Endothelial cell (in vitro differentiated cells): ENCODE measurements around the gene OR10AD1. TPM values are rescaled to one million over a fixed set of nuclear protein-coding genes. Genes with fewer than 3 reads are reported as not detected.

ENCODE experiments used
- DNase-seq: peaks from one replicate; pipeline ENCODE4 v3.0.0; 2021; ENCODE audit warnings: low spot score
- H3K27ac Mint-ChIP-seq: one replicate; pipeline ENCODE4 v1.8.0; 2021; ENCODE audit warnings: mixed read lengths, inconsistent platforms; ENCODE audit not compliant: unreplicated experiment
- H3K27me3 Mint-ChIP-seq: one replicate; pipeline ENCODE4 v1.8.0; 2021; ENCODE audit warnings: mild to moderate bottlenecking, moderate library complexity, mixed read lengths, inconsistent platforms; ENCODE audit not compliant: unreplicated experiment
- H3K36me3 Mint-ChIP-seq: one replicate; pipeline ENCODE4 v1.8.0; 2021; ENCODE audit warnings: mild to moderate bottlenecking, low read depth, mixed read lengths, inconsistent platforms; ENCODE audit not compliant: unreplicated experiment
- H3K4me1 Mint-ChIP-seq: one replicate; pipeline ENCODE4 v1.8.0; 2021; ENCODE audit warnings: mild to moderate bottlenecking, mixed read lengths, inconsistent platforms; ENCODE audit not compliant: unreplicated experiment
- H3K4me3 Mint-ChIP-seq: one replicate; pipeline ENCODE4 v1.8.0; 2021; ENCODE audit warnings: mild to moderate bottlenecking, mixed read lengths, inconsistent platforms; ENCODE audit not compliant: unreplicated experiment
- H3K9me3 Mint-ChIP-seq: one replicate; pipeline ENCODE4 v1.8.0; 2021; ENCODE audit warnings: mixed read lengths, inconsistent platforms; ENCODE audit not compliant: unreplicated experiment
- CTCF ChIP-seq: fragments of 200-600 bp; sonication (generic); IDR thresholded peaks from one replicate; pipeline ENCODE4 v1.5.0; 2021; ENCODE audit warnings: antibody characterized with exemption; ENCODE audit not compliant: unreplicated experiment
- total RNA-seq: library from RNA; stranded (reverse); fragmentation: NEBNext Ultra II Directional; extraction: Animal tissue kit (Norgen Biotek cat#: 25700); gene quantifications from one replicate; pipeline ENCODE4 v1.2.1, GENCODE V29; 2021; ENCODE audit not compliant: unreplicated experiment

OR10AD1 gene
- total RNA-seq, 1 donor from 2014 or later, result not detected

- Mint-ChIP-seq H3K27ac (no peak overlapping the region), H3K27me3 (peaks cover 34% of the 10 kb centered on the region), H3K9me3 (no peaks in the 10 kb centered on the region), H3K4me3 (peak overlapping the region; percentile 89), H3K4me1 (peaks cover 22% of the 10 kb centered on the region), H3K36me3 (peaks cover 3% of the 10 kb centered on the region)
- DNase-seq, result peak; percentile 14
- TF ChIP-seq CTCF, result no peak
These were observed 18.6 kb downstream of the OR10AD1 start for GRCh38 chr12:48184549-48184922.

GRCh38 chr12:48183876-48184548, 19.1 kb downstream of the OR10AD1 start:
- TF ChIP-seq CTCF, result no peak
- H3K9me3 Mint-ChIP-seq, result no peaks in the 10 kb centered on the region
- peaks cover 3% of the 10 kb centered on the region for H3K36me3 Mint-ChIP-seq
- peak; percentile 15 for DNase-seq
- peaks cover 22% of the 10 kb centered on the region for H3K4me1 Mint-ChIP-seq
- H3K27ac Mint-ChIP-seq, result no peak overlapping the region
- H3K27me3 Mint-ChIP-seq, result peaks cover 34% of the 10 kb centered on the region
- peak overlapping the region; percentile 85 for H3K4me3 Mint-ChIP-seq

GRCh38 chr12:48183091-48183875, 19.8 kb downstream of the OR10AD1 start, which contains the start of gene CCDC184:
Gene CCDC184 (plus strand): TSS chr12:48183644. CDS start chr12:48184123, 479 bp downstream.
- peak; percentile 58 for DNase-seq
- Mint-ChIP-seq H3K4me3 (peak within 1 kb of the TSS; percentile 91), H3K9me3 (no peaks in the 10 kb centered on the region), H3K27ac (peak within 1 kb of the TSS; percentile 86), H3K4me1 (peaks cover 22% of the 10 kb centered on the region), H3K27me3 (peaks cover 34% of the 10 kb centered on the region), H3K36me3 (peaks cover 3% of the 10 kb centered on the region)
- TF ChIP-seq CTCF, result no peak

GRCh38 chr12:48182631-48183030, 20.5 kb downstream of the OR10AD1 start:
- Mint-ChIP-seq H3K4me3 (peak overlapping the region; percentile 91), H3K27ac (no peak overlapping the region), H3K4me1 (peaks cover 22% of the 10 kb centered on the region), H3K9me3 (no peaks in the 10 kb centered on the region), H3K27me3 (peaks cover 34% of the 10 kb centered on the region), H3K36me3 (peaks cover 3% of the 10 kb centered on the region)
- DNase-seq, result no peak
- TF ChIP-seq CTCF, result no peak
